Neural cell (in vitro differentiated cells): Measurements from ENCODE around the gene CACNA1B.

Experiments
- CTCF ChIP-seq: fragments of 450-650 bp; IDR thresholded peaks from 2 replicates; pipeline ENCODE4 v1.5.1; 2014; ENCODE audit warnings: antibody characterized with exemption, mild to moderate bottlenecking, moderate library complexity; ENCODE audit not compliant: poor library complexity, severe bottlenecking
- EP300 ChIP-seq: fragments of 450-650 bp; conservative IDR thresholded peaks from 2 replicates; pipeline ENCODE4 v1.6.1; 2014; ENCODE audit warnings: antibody characterized with exemption, mild to moderate bottlenecking, moderate library complexity; ENCODE audit not compliant: poor library complexity, severe bottlenecking
- EZH2 ChIP-seq: fragments of 200-600, 300-800 bp; shearing (Covaris generic), sonication (generic); IDR thresholded peaks from 2 replicates; pipeline ENCODE4 v1.6.1; 2014; ENCODE audit warnings: antibody characterized with exemption, low read length, borderline replicate concordance, mild to moderate bottlenecking; ENCODE audit not compliant: insufficient read depth, poor library complexity, severe bottlenecking
- POLR2AphosphoS5 ChIP-seq: IDR thresholded peaks from 2 replicates; pipeline ENCODE4 v1.6.1; 2012
- RAD21 ChIP-seq: fragments of 450-650 bp; conservative IDR thresholded peaks from 2 replicates; pipeline ENCODE4 v1.6.1; 2014; ENCODE audit warnings: antibody characterized with exemption, mild to moderate bottlenecking, moderate library complexity
- REST ChIP-seq: IDR thresholded peaks from 2 replicates; pipeline ENCODE4 v1.6.1; 2012; ENCODE audit warnings: borderline replicate concordance

GRCh38 chr9:138080979-138081378 is 203.4 kb downstream of the CACNA1B start:
- TF ChIP-seq CTCF (no peak), EP300 (no peak), RAD21 (no peak), POLR2AphosphoS5 (no peak), EZH2 (no peak), REST (no peak)
